HG02943 (cell line): Measurements from ENCODE around the gene METTL25B.

ENCODE experiments used
- ATAC-seq: cut with Tn5 transposase; IDR thresholded peaks from one replicate; pipeline ENCODE4 v1.9.1; 2021; ENCODE audit warnings: mild to moderate bottlenecking, low read depth, moderate library complexity; ENCODE audit not compliant: unreplicated experiment

Gene METTL25B

DNA sequence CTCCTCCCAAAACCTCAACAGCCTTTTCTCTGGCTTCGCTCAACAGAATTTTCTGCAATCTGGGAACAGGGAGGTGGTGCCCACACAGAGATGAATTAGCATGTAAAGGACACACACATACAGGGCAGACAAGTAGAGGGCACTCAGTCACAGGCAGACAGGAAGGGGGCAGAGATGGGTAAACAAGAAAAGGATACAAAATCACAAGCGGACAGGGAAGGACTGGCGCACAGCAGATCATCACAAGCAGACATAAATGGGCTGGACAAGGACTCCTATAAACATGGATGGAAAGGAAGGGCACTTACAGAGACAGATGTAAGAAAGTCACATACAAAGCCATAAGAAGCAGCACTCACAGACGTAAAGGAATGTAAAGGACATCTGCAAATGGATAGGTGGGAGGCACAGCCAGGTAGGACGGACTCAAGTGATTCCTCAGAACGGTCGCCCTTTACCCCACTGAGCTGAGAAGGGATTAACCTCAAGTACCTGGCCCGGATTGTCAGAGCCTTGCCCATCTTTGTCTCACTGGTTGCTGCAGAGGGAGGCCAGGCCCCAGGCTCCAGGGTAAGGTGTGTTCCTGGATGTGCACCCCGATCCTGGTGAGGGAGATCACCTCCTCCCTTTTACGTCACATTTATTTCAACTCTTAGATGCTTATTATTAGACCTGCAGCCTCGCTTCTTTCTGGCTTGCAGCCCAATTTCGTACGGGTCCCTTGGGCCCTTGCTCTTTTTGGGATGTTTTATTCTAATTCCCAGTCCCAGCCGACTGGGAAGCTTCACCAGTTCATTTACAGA, 38.2 kb downstream of the METTL25B start:
- no peak for ATAC-seq

DNA sequence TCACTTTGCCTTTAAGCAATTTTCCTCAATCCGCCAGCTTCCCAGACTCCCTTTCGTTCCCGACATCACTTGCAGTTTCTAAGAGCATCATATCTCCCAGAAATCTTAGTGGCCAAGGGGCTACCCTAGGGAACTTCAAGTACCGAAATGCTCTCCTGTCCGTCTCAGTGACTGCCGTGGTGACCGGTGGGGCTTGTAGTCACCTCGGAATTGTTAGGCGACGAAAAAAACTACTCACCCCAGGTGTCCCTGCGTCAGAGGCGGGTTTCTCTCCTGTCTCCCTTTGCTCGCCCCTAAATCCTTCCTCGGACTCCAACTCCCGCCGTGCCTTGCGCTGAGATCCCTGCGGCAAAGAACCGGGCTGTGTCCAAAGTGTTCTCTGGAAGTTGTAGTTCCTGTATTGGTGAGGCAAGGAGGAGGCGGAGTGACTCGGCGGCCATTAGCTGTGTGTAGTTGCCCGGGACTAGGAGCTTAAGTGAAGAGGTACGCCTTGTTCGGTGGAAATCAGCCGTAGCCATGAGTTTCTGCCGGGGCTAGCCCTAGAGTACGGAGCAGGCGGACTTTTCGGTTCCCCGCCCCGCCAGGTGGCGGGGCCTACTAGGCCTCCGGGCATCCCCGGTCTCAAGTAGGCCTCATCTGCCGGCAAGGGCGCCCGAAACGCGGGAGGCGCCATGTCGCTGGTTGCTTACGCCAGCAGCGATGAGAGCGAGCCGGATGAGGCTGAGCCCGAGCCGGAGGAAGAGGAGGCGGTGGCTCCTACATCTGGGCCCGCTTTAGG, 39.0 kb downstream of the METTL25B start, which contains the start of gene PRCC:
PRCC (plus strand) TSS at position 435 of the 778 bp plus-strand sequence; CDS start at position 672, 237 bp downstream.
- ATAC-seq, result peak; percentile 91

DNA sequence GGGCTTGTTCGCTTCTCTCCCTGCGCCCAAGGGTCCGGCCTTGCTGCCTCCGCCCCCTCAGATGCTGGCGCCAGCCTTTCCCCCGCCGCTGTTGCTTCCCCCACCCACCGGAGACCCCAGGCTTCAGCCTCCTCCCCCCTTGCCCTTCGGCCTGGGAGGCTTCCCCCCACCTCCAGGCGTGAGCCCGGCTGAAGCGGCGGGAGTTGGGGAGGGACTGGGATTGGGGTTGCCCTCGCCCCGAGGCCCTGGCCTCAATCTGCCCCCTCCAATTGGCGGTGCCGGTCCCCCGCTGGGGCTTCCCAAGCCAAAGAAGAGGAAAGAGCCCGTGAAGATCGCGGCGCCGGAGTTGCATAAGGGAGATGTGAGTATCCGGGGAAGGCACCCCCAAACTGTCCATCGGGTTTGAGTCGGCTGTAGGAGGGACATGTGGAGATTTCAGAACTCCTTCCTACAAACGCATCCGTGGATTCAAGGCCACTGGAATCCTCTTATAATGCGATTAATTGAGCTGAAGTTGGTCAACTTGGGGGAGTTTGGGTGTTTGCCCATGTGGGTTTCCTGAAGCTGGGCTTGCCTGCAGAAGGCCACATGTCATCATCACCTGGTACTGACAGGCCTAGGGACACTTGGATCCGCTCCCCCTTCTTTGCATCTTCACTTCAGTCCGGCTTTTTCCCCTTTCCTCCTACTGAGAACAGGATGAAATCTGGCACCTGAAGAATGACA, 39.8 kb downstream of the METTL25B start:
- no peak for ATAC-seq

DNA sequence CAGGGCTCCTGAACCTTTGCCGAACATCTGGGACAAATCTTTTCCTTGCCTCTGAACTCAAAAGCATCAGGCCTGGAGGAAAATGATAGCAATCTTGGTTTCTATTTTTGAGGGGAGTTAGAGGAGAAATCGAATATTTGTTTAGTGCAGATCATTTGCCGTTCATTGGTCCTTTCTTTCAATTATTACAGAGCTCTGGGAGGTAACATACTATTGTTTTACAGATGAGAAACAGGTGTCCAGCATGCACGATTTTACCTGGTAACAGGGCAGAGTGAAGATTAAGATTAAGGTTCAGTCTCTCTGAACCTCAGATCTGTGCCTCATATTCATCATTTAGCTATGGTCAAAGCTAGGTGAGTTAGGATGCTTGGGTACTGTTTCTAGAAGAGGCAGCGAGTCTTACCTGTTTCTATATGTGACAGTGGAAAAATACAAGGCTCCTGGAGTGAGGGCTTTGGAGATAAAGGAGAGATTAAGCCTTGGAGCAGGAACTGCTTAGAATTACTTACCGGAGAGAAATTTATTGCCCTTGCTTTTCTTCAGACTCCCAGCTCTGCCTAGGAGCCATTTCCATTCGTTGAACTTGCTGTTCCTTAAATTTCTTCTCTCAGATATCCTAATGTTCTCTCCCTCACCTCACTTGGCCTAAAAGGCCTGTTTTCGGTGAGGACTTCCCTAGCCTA, 40.5 kb downstream of the METTL25B start:
- ATAC-seq, result no peak

DNA sequence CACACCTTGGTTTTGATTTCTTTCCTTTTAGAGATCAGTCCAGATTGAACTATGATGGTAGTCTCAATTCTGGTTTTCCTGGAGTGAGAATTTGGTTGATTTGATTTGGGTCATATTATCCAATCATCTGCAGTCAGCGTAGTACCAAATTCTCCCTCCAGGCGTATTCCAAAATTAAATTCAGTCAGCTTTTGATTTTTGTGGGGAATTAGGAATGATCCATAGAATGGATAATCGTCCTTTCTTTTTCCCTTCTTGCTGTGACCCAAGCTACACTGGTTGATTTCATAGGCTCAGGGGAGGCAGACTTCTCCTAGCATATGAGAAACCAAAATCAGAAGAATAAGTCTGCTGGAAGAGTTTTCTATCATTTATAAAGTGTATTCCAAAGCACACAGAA, 44.0 kb downstream of the METTL25B start:
- no peak for ATAC-seq

DNA sequence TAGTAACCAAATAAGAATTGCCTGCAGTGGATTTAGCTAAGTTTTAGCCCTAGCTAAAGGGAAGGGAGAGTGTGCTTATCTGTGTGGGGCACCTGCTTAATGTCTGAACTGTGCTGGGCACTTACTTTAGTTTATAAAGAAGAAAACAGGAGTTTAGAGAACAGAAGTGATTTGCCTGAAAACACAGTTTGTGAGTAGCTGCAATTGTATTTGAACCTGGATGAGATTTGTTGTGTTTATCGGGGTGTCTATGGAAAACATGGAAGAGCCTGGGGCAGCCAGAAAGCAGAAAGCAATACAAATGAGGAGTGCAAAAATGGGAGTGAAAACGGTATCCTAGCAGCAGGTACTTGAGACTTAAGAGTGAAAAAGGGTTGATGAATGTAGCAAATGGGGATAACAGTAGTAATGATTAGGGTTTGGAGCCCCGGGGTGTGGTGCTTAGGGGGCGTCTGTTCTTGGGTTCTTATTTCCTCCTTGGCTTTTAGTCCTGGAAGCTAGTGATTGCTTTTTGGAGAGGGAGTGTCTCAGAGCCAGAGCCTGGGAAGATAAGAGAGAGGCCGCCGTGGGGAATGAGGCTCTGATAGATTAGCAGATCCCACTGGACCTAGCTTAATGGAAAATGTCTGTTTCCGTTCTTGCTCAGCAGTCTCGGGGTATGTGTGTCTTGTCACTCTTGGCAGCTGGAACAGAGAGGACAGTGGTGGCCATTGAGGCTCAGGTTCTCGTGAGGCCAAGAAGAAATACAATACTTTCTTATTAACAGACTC, 44.6 kb downstream of the METTL25B start:
- no peak for ATAC-seq

DNA sequence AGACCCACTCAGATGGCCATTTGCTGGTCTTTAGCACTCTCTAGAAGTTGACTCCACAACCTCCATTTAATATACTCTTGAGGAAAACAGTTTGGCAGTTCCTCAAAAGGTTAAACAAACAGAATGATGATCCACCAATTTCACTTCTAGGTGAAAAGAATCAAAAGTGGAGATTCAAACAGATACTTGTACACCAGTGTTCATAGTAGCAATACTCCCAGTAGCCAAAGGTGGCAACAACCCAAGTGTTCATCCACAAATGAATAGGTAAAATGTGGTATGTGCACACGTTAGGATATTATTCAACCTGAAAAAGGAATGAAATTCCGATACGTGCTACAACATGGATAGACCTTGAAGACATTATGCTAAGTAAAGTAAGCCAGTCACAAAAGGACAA, 45.3 kb downstream of the METTL25B start:
- ATAC-seq, result no peak

DNA sequence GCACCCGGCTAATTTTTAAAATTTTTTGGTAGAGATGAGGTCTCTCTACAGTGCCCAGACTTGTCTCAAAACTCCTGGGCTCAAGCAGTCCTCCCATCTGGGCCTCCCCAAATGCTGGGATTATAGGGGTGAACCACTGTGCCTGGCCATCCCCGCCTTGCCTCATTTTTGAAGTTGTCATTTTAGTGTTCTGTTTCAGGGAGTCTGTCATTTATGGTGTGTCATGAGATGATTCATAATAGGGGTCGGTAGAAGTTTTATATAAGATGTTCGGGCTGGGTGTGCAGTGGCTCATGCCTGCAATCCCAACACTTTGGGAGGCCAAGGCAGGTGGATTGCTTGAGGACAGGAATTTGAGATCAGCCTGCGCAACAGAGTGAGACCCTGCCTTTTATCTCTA, 47.5 kb downstream of the METTL25B start:
- ATAC-seq, result no peak

DNA sequence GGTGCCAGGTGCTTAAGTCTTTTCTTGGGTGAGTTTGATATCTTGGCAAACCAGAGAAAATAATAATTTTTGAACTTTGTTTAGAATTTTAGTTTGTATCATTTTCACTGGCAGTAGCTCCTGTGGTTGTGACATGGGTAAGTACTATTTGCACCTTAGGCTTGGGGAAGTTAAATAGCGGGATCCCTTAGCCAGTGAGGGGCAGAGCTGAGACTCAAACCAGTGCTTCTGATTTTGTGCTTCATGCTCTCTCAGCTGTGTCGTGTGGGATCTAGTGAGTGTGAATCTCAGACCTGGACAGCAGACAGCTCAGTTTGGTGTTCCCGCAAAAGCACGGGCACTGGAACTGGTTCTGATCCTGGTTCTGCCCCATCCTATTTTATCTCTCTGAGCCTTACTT, 48.7 kb downstream of the METTL25B start:
- ATAC-seq, result no peak

DNA sequence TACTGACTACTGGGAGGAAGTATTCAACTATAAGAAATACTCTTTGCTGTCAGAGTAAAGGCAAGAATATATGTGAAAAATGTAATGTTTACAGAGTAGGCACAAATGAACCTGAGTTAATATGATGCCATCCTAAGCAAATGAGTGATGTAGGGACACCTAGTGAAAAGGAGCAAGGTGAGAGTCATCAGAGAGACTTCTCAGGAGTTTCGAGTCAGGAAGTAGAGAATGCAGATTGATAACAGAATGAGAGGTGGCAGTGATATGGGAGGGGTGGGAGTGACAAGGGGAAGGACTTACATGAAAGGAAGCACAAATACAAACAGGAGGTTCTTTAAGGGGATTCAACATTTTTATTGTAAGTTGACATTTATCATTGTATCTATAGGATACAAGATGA, 49.3 kb downstream of the METTL25B start:
- no peak for ATAC-seq

DNA sequence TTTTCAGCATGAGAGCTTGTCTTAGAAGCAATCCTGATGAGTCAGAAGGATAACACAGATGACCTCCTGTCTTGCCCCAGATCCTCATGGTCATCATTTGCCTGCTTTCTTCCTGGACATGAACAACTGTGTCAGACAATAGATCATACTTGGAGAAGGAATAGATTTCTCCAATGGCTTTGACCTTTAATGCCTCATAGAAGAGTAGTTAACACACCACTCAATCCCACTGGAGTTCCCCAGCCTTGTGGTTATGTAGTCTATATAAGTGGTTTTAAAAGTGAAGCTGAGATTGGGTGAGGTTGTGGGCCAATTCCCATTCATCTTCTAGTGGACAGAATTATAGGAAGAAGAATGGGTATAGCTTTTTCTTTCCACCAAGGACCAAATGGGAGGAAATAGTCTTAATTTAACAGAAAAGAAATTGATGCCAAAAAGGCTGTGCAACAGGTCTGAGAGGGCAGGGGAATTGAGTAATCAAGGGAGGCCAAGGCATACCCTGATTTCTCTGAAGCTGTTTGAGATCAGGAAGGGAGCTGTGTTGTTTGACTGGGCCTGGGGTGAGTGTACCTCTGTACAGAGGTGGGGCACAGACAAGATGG, 53.4 kb downstream of the METTL25B start:
- no peak for ATAC-seq

DNA sequence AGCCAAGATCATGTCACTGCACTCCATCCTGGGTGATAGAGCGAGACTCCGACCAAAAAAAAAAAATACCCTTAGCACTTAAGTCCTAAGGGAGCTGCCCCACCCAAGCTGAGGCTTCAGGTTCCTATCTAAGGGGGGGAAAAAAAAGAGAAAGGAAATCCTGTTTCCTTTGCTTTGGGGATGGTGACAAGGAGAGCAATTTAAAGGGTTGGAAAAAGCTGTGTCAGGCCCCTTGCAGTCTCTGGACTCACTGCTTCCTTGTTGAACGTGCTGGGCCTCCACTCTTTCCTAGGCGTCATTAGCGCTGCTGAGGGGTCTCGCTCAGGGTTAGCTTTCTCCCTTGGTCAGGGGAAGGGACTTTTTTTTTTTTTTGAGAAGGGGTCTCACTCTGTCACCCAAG, 57.2 kb downstream of the METTL25B start:
- ATAC-seq, result no peak
